ENCODE measurements around the gene MFGE8.

MFGE8 gene

DNA sequence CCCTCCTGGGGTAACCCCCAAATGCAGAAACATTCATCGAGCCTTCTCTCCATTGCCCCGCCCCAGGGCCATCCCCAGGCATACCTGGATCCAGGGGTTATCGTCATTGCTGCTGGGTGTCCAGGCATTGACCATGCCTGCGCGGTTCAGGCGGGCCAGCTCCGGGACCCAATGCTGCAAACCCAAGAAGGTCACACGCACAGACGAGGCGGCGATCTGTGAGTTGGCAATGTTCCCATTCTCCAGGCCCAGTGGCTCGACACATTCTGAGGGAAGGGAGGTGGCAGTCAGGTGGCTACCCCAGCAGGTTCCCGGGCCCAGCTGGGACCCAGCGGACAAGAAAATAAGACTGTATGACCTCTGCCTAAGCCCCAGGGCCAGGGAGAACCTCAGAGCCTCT lies 6.1 kb downstream of the MFGE8 start:
- no peak for DNase-seq (ENCODE audit: low read depth in 2 of 2)
- TF ChIP-seq, protein P1, sequence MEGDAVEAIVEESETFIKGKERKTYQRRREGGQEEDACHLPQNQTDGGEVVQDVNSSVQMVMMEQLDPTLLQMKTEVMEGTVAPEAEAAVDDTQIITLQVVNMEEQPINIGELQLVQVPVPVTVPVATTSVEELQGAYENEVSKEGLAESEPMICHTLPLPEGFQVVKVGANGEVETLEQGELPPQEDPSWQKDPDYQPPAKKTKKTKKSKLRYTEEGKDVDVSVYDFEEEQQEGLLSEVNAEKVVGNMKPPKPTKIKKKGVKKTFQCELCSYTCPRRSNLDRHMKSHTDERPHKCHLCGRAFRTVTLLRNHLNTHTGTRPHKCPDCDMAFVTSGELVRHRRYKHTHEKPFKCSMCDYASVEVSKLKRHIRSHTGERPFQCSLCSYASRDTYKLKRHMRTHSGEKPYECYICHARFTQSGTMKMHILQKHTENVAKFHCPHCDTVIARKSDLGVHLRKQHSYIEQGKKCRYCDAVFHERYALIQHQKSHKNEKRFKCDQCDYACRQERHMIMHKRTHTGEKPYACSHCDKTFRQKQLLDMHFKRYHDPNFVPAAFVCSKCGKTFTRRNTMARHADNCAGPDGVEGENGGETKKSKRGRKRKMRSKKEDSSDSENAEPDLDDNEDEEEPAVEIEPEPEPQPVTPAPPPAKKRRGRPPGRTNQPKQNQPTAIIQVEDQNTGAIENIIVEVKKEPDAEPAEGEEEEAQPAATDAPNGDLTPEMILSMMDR (IDR thresholded peaks at IDR 0.05; ENCODE audit: low read depth, low read length): no peak
- H3K4me3 ChIP-seq (replicated peaks in 1 of 2; ENCODE audit: low read depth in 2 of 2, low read length in 2 of 2): no peak overlapping the region

DNA sequence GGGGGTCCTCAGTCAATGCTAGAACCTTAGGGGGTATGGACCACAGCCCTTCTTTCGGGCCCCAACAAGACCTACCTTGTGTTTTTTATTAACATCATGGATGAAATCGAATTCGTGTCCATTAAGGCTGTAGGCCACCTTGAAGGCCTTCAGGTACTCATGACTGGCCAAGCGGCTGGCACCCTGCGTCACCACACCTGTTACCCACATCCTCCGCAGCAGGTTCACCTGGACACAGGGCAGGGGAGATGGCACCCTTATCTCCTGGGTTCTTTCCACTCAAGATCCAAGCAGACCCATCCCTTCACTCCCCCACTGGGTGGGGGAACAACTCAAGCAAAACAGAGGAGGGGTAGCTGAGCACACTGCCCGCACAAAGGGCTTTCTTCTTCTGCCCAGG lies 6.6 kb downstream of the MFGE8 start:
- TF ChIP-seq, protein P1 (IDR thresholded peaks at IDR 0.05; ENCODE audit: low read depth, low read length): no peak
- no peak overlapping the region for H3K4me3 ChIP-seq (replicated peaks in 1 of 2; ENCODE audit: low read depth in 2 of 2, low read length in 2 of 2)
- no peak for DNase-seq (ENCODE audit: low read depth in 2 of 2)

DNA sequence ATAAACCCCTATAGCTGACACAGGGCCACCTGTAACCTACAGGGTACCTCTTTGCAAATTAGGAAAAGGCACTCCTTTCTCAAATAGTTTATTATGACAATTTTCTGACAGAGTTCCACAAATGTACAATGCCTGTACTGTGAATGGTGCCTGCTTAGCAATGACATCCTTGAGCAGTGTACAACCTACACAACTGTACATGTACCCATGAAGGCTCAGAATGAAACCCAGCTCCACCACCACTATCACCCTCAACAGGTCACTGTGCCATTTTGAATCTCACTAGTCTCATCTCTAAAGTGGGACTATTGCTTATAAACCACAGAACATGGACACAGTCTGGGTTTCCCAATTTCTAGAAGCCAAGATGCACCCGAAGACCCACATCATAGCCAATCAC lies 7.0 kb downstream of the MFGE8 start:
- H3K4me3 ChIP-seq (replicated peaks in 1 of 2; ENCODE audit: low read depth in 2 of 2, low read length in 2 of 2): no peak overlapping the region
- DNase-seq (ENCODE audit: low read depth in 2 of 2): no peak
- TF ChIP-seq, protein P1 (IDR thresholded peaks at IDR 0.05; ENCODE audit: low read depth, low read length): no peak

DNA sequence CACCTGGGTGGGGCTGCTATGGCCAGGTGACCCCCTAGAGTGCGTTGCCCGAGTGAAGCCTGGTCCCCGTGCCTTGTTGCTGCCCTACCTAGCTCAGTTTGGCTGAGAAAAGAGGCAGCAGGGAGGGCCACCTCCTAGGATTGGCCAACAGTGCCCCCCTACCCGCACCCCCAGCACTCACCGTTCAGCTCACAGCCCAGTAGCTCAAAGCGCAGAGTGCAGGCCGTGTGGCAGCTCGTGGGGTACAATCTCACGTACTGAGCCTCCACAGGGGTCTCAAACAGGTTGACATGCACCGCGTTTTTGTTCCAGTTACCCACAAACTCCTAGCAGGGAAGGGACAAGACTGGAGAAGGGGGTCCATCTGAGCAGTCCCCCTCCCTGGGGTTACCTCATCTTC lies 7.6 kb downstream of the MFGE8 start:
- no peak for DNase-seq (ENCODE audit: low read depth in 2 of 2)
- no peak overlapping the region for H3K4me3 ChIP-seq (replicated peaks in 1 of 2; ENCODE audit: low read depth in 2 of 2, low read length in 2 of 2)
- TF ChIP-seq, protein P1 (IDR thresholded peaks at IDR 0.05; ENCODE audit: low read depth, low read length): no peak

DNA sequence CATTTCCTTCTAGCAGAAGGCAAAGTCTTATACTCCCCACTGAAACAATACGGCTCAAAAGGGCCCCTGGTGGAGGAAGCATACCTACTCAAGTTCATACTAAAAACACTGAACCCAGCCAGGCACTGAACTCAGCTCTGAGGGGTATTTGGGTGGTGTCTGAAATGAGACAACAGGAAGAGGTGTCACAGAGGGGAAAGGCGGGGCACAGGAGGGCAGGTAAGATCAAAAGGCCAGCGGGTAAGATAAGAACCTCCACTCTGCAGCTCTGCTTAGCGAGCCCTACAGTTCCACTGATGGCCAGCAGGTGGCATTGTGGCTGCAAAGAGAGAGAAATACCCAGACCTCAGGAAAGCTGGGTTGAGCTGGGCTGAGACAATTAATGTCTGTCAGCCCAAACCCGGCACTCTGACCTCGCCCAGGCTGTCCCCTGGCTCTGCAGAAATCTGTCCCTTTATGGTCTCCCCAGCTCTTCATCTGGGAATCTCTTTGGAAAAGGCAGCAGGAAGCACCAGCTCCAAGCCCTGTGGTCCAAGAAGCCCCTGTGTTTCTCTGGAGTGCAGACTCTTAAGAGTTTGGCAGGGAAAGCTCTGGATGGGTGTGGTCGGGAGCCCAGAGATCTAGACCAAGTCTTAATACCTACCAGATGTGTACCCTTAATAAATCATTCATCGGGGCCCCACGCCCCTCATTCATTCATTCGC lies 8.4 kb downstream of the MFGE8 start:
- peak; percentile 82 to 85 for DNase-seq (ENCODE audit: low read depth in 2 of 2)
- H3K4me3 ChIP-seq (replicated peaks in 1 of 2; ENCODE audit: low read depth in 2 of 2, low read length in 2 of 2): no peak overlapping the region
- TF ChIP-seq, protein P1 (IDR thresholded peaks at IDR 0.05; ENCODE audit: low read depth, low read length): peak; percentile 98

DNA sequence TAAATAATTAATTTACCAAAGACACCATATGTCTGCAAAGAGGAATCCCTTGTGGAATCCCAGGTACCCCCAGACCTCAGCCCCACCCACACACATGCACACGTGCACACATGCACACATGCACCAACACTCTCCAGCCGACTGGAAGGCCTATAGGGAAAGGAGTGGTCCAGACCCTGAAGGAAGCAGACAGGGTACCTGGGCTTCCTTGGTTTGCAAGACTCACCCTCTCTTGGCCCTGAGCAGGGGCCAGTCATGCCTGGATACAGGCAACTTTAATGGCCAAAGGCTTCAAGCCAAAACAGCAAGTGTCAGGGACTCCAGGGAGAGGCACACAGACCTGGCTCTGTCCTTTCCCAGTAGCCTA lies 8.9 kb downstream of the MFGE8 start:
- TF ChIP-seq, protein P1 (IDR thresholded peaks at IDR 0.05; ENCODE audit: low read depth, low read length): no peak
- DNase-seq (ENCODE audit: low read depth in 2 of 2): no peak
- no peak overlapping the region for H3K4me3 ChIP-seq (replicated peaks in 1 of 2; ENCODE audit: low read depth in 2 of 2, low read length in 2 of 2)

DNA sequence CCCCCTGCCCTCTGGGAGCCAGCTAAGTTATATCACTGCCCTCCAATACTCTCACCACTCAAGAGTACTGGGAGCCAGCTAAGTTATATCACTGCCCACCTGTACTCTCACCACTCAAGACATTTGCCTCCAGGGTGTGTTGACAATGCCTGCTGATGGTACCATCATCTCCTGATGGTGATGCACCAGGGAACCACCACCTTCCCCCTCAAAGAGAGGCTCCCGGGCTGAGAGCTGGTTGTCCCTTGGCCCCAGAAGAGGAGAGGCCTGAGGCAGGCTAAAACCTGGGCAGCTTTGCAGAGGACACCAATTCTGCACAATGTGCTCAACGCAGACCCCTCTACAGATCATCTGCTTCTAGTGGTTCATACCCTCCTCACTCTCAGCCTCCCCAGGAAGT lies 10.3 kb downstream of the MFGE8 start:
- TF ChIP-seq, protein P1 (IDR thresholded peaks at IDR 0.05; ENCODE audit: low read depth, low read length): no peak
- DNase-seq (ENCODE audit: low read depth in 2 of 2): no peak

More for the DNA sequence above, 10.3 kb downstream of the MFGE8 start:
- H3K4me3 ChIP-seq (replicated peaks in 1 of 2; ENCODE audit: low read depth in 2 of 2, low read length in 2 of 2): no peak overlapping the region

Data from cardiac fibroblast (primary cell).